Measurements from ENCODE around the gene ARFGAP2.

DNA sequence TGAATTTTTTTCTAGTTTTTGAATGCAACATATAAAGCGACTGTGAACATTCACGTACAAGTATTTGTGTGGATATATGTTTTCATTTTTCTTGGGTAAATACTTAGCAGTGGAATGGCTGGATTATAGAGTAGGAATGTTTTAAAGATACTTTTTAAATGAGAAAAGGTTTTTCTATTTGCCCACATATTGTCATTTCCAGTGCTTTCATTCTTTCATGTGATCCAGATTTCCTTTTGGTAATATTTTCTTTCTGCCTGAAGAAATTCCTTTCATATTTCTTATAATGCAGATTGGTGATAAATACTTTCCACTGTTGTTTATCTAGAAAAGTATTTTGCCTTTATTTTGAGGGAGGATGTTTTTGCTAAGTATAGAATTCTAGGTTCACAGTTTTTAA lies 46.0 kb upstream of the ARFGAP2 start:
- TF ChIP-seq, protein P1, sequence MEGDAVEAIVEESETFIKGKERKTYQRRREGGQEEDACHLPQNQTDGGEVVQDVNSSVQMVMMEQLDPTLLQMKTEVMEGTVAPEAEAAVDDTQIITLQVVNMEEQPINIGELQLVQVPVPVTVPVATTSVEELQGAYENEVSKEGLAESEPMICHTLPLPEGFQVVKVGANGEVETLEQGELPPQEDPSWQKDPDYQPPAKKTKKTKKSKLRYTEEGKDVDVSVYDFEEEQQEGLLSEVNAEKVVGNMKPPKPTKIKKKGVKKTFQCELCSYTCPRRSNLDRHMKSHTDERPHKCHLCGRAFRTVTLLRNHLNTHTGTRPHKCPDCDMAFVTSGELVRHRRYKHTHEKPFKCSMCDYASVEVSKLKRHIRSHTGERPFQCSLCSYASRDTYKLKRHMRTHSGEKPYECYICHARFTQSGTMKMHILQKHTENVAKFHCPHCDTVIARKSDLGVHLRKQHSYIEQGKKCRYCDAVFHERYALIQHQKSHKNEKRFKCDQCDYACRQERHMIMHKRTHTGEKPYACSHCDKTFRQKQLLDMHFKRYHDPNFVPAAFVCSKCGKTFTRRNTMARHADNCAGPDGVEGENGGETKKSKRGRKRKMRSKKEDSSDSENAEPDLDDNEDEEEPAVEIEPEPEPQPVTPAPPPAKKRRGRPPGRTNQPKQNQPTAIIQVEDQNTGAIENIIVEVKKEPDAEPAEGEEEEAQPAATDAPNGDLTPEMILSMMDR (IDR thresholded peaks at IDR 0.05) = no peak
- no peak for TF ChIP-seq POLR2AphosphoS5 (IDR thresholded peaks at IDR 0.05)
